ENCODE data around the gene DIAPH1.

GRCh38 chr5:141649056-141649688 is 30.4 kb upstream of the DIAPH1 start:
- no peak for TF ChIP-seq CTCF (IDR thresholded peaks at IDR 0.05; ENCODE audit: low read depth, low read length)
- TF ChIP-seq POLR2A (IDR thresholded peaks at IDR 0.05; ENCODE audit: extremely low read depth, insufficient read length): no peak
- TF ChIP-seq MAX (IDR thresholded peaks at IDR 0.05; ENCODE audit: low read depth, low read length): no peak
- no peak for TF ChIP-seq MYC (IDR thresholded peaks at IDR 0.05; ENCODE audit: low read depth, low read length)
